ENCODE data around the gene ADAMTSL3. TPM values are rescaled to one million over a fixed set of nuclear protein-coding genes. Genes with fewer than 3 reads are reported as not detected.

ADAMTSL3 gene
- total and polyA plus RNA-seq, 2 donors (not counting 1 experiment from before 2014, with no cell fraction given), result 0.14 to 0.17 TPM

DNA sequence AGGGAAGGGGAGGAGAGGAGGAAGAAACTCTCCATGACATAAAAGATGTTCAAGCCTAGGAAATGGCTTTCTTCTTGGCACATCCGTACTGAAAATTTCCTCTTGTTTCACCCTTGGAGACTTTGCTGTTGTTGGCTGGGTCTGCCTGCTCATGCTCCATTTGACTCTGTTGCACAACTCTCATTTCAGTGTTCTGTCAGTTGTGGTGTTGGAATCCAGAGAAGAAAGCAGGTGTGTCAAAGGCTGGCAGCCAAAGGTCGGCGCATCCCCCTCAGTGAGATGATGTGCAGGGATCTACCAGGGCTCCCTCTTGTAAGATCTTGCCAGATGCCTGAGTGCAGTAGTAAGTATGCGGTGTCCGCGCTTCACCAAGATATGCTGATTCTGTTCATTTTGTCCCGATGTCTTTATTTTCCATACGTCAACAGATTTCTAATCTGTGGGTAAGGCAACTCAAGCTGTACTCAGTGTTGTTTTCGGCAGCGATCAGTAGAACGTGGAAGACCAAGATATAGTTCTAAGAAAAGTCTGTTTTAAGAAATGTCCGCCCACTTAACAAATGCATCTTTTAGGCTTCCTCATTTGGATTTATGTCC is 316.5 kb downstream of the ADAMTSL3 start:
- Histone ChIP-seq H3K27ac (ENCODE audit: insufficient read depth, low read length) (no peak overlapping the region), H4K20me1 (ENCODE audit: control insufficient read depth, extremely low read depth, insufficient read depth, low read length) (no peaks in the 10 kb centered on the region), H3K9ac (ENCODE audit: insufficient read depth, low read length) (no peak overlapping the region), H3K9me3 (ENCODE audit: control insufficient read depth, insufficient read depth, low read depth, low read length) (no peaks in the 10 kb centered on the region), H2AFZ (ENCODE audit: low read length) (no peak overlapping the region), H3K4me1 (ENCODE audit: control insufficient read depth, extremely low read depth, insufficient read depth, low read length) (no peaks in the 10 kb centered on the region), H3K79me2 (ENCODE audit: control insufficient read depth, insufficient read depth, low read length) (no peaks in the 10 kb centered on the region), H3K4me2 (ENCODE audit: extremely low read depth, insufficient read depth, low read length) (no peak overlapping the region), H3K27me3 (ENCODE audit: control insufficient read depth, insufficient read depth, low read length) (no peaks in the 10 kb centered on the region), H3K4me3 (replicated peaks in 1 of 4; ENCODE audit: control extremely low read depth in 1 of 4, insufficient read depth in 1 of 4, low read depth in 3 of 4, low read length in 4 of 4) (no peak overlapping the region), H3K36me3 (ENCODE audit: control insufficient read depth, insufficient read depth, low read length) (no peaks in the 10 kb centered on the region)
- no peak for TF ChIP-seq EZH2 (IDR thresholded peaks at IDR 0.05; ENCODE audit: low read length, missing control alignments)
- TF ChIP-seq, protein P1, sequence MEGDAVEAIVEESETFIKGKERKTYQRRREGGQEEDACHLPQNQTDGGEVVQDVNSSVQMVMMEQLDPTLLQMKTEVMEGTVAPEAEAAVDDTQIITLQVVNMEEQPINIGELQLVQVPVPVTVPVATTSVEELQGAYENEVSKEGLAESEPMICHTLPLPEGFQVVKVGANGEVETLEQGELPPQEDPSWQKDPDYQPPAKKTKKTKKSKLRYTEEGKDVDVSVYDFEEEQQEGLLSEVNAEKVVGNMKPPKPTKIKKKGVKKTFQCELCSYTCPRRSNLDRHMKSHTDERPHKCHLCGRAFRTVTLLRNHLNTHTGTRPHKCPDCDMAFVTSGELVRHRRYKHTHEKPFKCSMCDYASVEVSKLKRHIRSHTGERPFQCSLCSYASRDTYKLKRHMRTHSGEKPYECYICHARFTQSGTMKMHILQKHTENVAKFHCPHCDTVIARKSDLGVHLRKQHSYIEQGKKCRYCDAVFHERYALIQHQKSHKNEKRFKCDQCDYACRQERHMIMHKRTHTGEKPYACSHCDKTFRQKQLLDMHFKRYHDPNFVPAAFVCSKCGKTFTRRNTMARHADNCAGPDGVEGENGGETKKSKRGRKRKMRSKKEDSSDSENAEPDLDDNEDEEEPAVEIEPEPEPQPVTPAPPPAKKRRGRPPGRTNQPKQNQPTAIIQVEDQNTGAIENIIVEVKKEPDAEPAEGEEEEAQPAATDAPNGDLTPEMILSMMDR (conservative IDR thresholded peaks at IDR 0.05 in 1 of 2, IDR thresholded peaks at IDR 0.05 in 1 of 2; ENCODE audit: low read depth in 1 of 2, low read length in 2 of 2), result no peak
- no peak for DNase-seq (ENCODE audit: low read depth in 2 of 2)

DNA sequence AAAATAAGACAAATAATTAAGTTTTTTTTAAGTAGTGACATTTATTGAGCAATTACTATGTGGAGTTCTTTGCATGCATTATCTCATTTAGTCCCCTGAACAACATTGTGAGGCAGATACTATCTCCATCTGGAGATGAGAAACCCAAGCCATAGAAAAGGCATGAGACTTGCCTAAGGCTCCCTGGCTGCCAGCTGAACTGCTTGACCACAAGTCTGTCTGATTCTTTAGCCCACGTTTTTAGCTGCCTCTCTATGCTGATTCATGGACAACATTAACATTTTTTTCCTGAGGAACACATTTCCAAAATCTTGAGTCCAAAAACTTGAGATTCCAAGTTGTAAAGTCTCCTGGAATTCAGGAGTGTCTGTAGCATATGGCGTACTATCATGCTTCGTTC is 318.1 kb downstream of the ADAMTSL3 start:
- Histone ChIP-seq H3K27ac (ENCODE audit: insufficient read depth, low read length) (no peak overlapping the region), H4K20me1 (ENCODE audit: control insufficient read depth, extremely low read depth, insufficient read depth, low read length) (no peaks in the 10 kb centered on the region), H3K4me2 (ENCODE audit: extremely low read depth, insufficient read depth, low read length) (no peak overlapping the region), H3K9ac (ENCODE audit: insufficient read depth, low read length) (no peak overlapping the region), H3K4me3 (replicated peaks in 1 of 4; ENCODE audit: control extremely low read depth in 1 of 4, insufficient read depth in 1 of 4, low read depth in 3 of 4, low read length in 4 of 4) (no peak overlapping the region), H3K36me3 (ENCODE audit: control insufficient read depth, insufficient read depth, low read length) (no peaks in the 10 kb centered on the region), H3K27me3 (ENCODE audit: control insufficient read depth, insufficient read depth, low read length) (no peaks in the 10 kb centered on the region), H3K79me2 (ENCODE audit: control insufficient read depth, insufficient read depth, low read length) (no peaks in the 10 kb centered on the region), H3K4me1 (ENCODE audit: control insufficient read depth, extremely low read depth, insufficient read depth, low read length) (no peaks in the 10 kb centered on the region), H3K9me3 (ENCODE audit: control insufficient read depth, insufficient read depth, low read depth, low read length) (no peaks in the 10 kb centered on the region), H2AFZ (ENCODE audit: low read length) (no peak overlapping the region)
- DNase-seq (ENCODE audit: low read depth in 2 of 2), result peak in 1 of 2 donors; percentile 62
- TF ChIP-seq, protein P1 (conservative IDR thresholded peaks at IDR 0.05 in 1 of 2, IDR thresholded peaks at IDR 0.05 in 1 of 2; ENCODE audit: low read depth in 1 of 2, low read length in 2 of 2), result no peak
- no peak for TF ChIP-seq EZH2 (IDR thresholded peaks at IDR 0.05; ENCODE audit: low read length, missing control alignments)

DNA sequence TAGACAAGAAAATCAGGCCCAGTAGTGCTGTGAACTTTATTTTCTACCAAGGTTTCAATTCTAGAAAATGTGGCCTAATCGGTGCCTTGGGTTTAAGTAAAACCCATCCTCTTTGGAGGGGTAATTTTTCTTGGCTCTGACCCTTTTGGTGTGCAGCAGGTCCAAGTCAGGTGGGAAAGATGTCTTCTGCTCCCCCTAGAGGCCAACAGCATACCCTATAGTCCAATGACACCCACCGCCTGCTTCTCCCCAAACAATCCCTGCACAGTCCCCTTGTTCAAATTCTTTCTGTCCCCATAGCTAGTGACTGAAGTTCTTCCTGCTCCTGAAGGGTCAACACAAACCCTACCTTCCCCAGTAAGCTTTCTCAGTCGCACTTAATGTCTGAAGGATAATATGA is 319.9 kb downstream of the ADAMTSL3 start:
- TF ChIP-seq, protein P1 (conservative IDR thresholded peaks at IDR 0.05 in 1 of 2, IDR thresholded peaks at IDR 0.05 in 1 of 2; ENCODE audit: low read depth in 1 of 2, low read length in 2 of 2), result peak; percentile 25 to 44
- no peak for TF ChIP-seq EZH2 (IDR thresholded peaks at IDR 0.05; ENCODE audit: low read length, missing control alignments)
- Histone ChIP-seq H3K27me3 (ENCODE audit: control insufficient read depth, insufficient read depth, low read length) (no peaks in the 10 kb centered on the region), H3K27ac (ENCODE audit: insufficient read depth, low read length) (no peak overlapping the region), H4K20me1 (ENCODE audit: control insufficient read depth, extremely low read depth, insufficient read depth, low read length) (no peaks in the 10 kb centered on the region), H3K9ac (ENCODE audit: insufficient read depth, low read length) (no peak overlapping the region), H3K79me2 (ENCODE audit: control insufficient read depth, insufficient read depth, low read length) (no peaks in the 10 kb centered on the region), H3K4me1 (ENCODE audit: control insufficient read depth, extremely low read depth, insufficient read depth, low read length) (no peaks in the 10 kb centered on the region), H3K36me3 (ENCODE audit: control insufficient read depth, insufficient read depth, low read length) (no peaks in the 10 kb centered on the region), H3K4me3 (replicated peaks in 1 of 4; ENCODE audit: control extremely low read depth in 1 of 4, insufficient read depth in 1 of 4, low read depth in 3 of 4, low read length in 4 of 4) (no peak overlapping the region), H2AFZ (ENCODE audit: low read length) (no peak overlapping the region), H3K9me3 (ENCODE audit: control insufficient read depth, insufficient read depth, low read depth, low read length) (no peaks in the 10 kb centered on the region), H3K4me2 (ENCODE audit: extremely low read depth, insufficient read depth, low read length) (no peak overlapping the region)
- peak in 1 of 2 donors; percentile 9 for DNase-seq (ENCODE audit: low read depth in 2 of 2)
